Gastroesophageal sphincter (tissue), 3 donors: ENCODE data around the gene KCNB1.

ENCODE experiments used
- EP300 ChIP-seq: sonication (generic); formaldehyde crosslinking; IDR thresholded peaks from one replicate; pipeline ENCODE4 v1.6.1; 2017; ENCODE audit warnings: antibody characterized with exemption, mild to moderate bottlenecking
- POLR2AphosphoS5 ChIP-seq: sonication (generic); formaldehyde crosslinking; IDR thresholded peaks from one replicate; pipeline ENCODE4 v1.6.1; 2017; ENCODE audit warnings: antibody characterized with exemption
- TF ChIP-seq, protein P1 (sequence below), 4 experiments: fragments of 200-600 bp in 2 of 4; fragments of 450-650 bp in 2 of 4; sonication (generic) in 1 of 4; IDR thresholded peaks; one replicate each; pipeline ENCODE4 v1.5.1; 2017 to 2019; ENCODE audit warnings: antibody characterized with exemption in 4 of 4, mild to moderate bottlenecking in 2 of 4, moderate library complexity in 2 of 4

GRCh38 chr20:49388744-49389143, 93.7 kb downstream of the KCNB1 start:
- TF ChIP-seq POLR2AphosphoS5 (no peak), EP300 (no peak)
- TF ChIP-seq, protein P1, sequence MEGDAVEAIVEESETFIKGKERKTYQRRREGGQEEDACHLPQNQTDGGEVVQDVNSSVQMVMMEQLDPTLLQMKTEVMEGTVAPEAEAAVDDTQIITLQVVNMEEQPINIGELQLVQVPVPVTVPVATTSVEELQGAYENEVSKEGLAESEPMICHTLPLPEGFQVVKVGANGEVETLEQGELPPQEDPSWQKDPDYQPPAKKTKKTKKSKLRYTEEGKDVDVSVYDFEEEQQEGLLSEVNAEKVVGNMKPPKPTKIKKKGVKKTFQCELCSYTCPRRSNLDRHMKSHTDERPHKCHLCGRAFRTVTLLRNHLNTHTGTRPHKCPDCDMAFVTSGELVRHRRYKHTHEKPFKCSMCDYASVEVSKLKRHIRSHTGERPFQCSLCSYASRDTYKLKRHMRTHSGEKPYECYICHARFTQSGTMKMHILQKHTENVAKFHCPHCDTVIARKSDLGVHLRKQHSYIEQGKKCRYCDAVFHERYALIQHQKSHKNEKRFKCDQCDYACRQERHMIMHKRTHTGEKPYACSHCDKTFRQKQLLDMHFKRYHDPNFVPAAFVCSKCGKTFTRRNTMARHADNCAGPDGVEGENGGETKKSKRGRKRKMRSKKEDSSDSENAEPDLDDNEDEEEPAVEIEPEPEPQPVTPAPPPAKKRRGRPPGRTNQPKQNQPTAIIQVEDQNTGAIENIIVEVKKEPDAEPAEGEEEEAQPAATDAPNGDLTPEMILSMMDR (IDR thresholded peaks at IDR 0.05): no peak
